HepG2 (cell line): Measurements from ENCODE around the gene FAM222B. TPM values are rescaled to one million over a fixed set of nuclear protein-coding genes. Genes with fewer than 3 reads are reported as not detected.

Experiments used
- ATF3 ChIP-seq: sonication (generic); formaldehyde crosslinking; IDR thresholded peaks from 2 replicates; pipeline ENCODE4 v1.4.0; 2020; ENCODE audit warnings: missing genetic modification reagents
- EP300 ChIP-seq, 3 experiments: sonication (generic) in 1 of 3; formaldehyde crosslinking in 1 of 3; IDR thresholded peaks; 2 replicates each; pipeline versions ENCODE4 v1.5.1 to v1.6.1; 2011 to 2020; ENCODE audit warnings: low read depth in 2 of 3, low read length in 2 of 3, borderline replicate concordance in 1 of 3, improper control_type of control experiment in 1 of 3, mild to moderate bottlenecking in 1 of 3, missing genetic modification reagents in 1 of 3, moderate library complexity in 1 of 3
- ETV6 ChIP-seq: sonication (generic); formaldehyde crosslinking; conservative IDR thresholded peaks from 2 replicates; pipeline ENCODE4 v1.4.0; 2020; ENCODE audit warnings: missing genetic modification reagents
- HNRNPH1 ChIP-seq: fragments of 200-400 bp; formaldehyde crosslinking; optimal IDR thresholded peaks from 2 replicates; pipeline ENCODE3; 2017; ENCODE audit warnings: mild to moderate bottlenecking, low read depth, low read length
- ISL2 ChIP-seq: sonication (generic); formaldehyde crosslinking; IDR thresholded peaks from 2 replicates; pipeline ENCODE4 v1.5.0; 2020; ENCODE audit warnings: missing genetic modification reagents
- KDM4B ChIP-seq: sonication (generic); formaldehyde crosslinking; IDR thresholded peaks from 2 replicates; pipeline ENCODE4 v1.4.0; 2020; ENCODE audit warnings: missing genetic modification reagents
- KMT2B ChIP-seq: IDR thresholded peaks from 2 replicates; pipeline ENCODE4 v1.6.1; 2016; ENCODE audit warnings: missing genetic modification reagents, missing compliant biosample characterization
- LCORL ChIP-seq, 2 experiments: fragments of 450-650 bp in 1 of 2; sonication (generic) in 1 of 2; formaldehyde crosslinking in 1 of 2; IDR thresholded peaks; 2 replicates each; pipeline versions ENCODE4 v1.5.0 to v1.6.1; 2017 to 2020; ENCODE audit warnings: antibody characterized with exemption in 1 of 2, missing genetic modification reagents in 1 of 2
- NKX3-1 ChIP-seq: sonication (generic); formaldehyde crosslinking; IDR thresholded peaks from 2 replicates; pipeline ENCODE4 v1.5.0; 2020; ENCODE audit warnings: missing genetic modification reagents
- PLSCR1 ChIP-seq: sonication (generic); formaldehyde crosslinking; IDR thresholded peaks from 2 replicates; pipeline ENCODE4 v1.5.0; 2020; ENCODE audit warnings: missing genetic modification reagents, mild to moderate bottlenecking, borderline replicate concordance
- RCOR2 ChIP-seq: IDR thresholded peaks from 2 replicates; pipeline ENCODE4 v1.6.1; 2016; ENCODE audit warnings: missing biosample characterization, missing genetic modification reagents
- RXRB ChIP-seq: IDR thresholded peaks from 2 replicates; pipeline ENCODE4 v1.6.1; 2016; ENCODE audit warnings: borderline replicate concordance, missing genetic modification reagents, missing compliant biosample characterization
- TBL1XR1 ChIP-seq: fragments of 150-350 bp; IDR thresholded peaks from 2 replicates; pipeline ENCODE4 v1.6.1; 2014; ENCODE audit warnings: borderline replicate concordance, low read length; ENCODE audit not compliant: partially characterized antibody
- ZBTB25 ChIP-seq: IDR thresholded peaks from 2 replicates; pipeline ENCODE4 v1.6.1; 2018; ENCODE audit warnings: missing genetic modification reagents
- ZKSCAN8 ChIP-seq: IDR thresholded peaks from 2 replicates; pipeline ENCODE4 v1.6.1; 2016; ENCODE audit warnings: borderline replicate concordance, missing genetic modification reagents, missing compliant biosample characterization
- ZNF18 ChIP-seq: sonication (generic); formaldehyde crosslinking; IDR thresholded peaks from 2 replicates; pipeline ENCODE4 v1.8.0; 2022; ENCODE audit warnings: mild to moderate bottlenecking, missing genetic modification reagents; ENCODE audit not compliant: insufficient replicate concordance
- ZNF282 ChIP-seq: fragments of 450-650 bp; IDR thresholded peaks from 2 replicates; pipeline ENCODE4 v1.6.1; 2018; ENCODE audit not compliant: partially characterized antibody
- ZNF317 ChIP-seq: sonication (generic); formaldehyde crosslinking; IDR thresholded peaks from 2 replicates; pipeline ENCODE4 v1.5.0; 2020; ENCODE audit warnings: mild to moderate bottlenecking, missing genetic modification reagents
- ZNF337 ChIP-seq: sonication (generic); formaldehyde crosslinking; IDR thresholded peaks from 2 replicates; pipeline ENCODE4 v1.5.1; 2020; ENCODE audit warnings: missing genetic modification reagents, low read depth, mild to moderate bottlenecking, borderline replicate concordance
- ZNF652 ChIP-seq: IDR thresholded peaks from 2 replicates; pipeline ENCODE4 v1.6.1; 2016; ENCODE audit warnings: low read depth, borderline replicate concordance
- polyA plus RNA-seq, 8 experiments: library from polyadenylated mRNA; depleted of rRNA in 3 of 8; stranded (reverse) in 7 of 8; unstranded in 1 of 8; fragments of >200 nt; fragmentation: Illumina TruSeq in 4 of 8; extraction: Trizol in 4 of 8; gene quantifications; 2 replicates each; pipeline versions ENCODE4 v1.2.1 to v1.2.3, GENCODE V29; 2011 to 2016; ENCODE audit warnings: low read depth in 4 of 8, missing spikeins in 1 of 8, mixed read lengths in 1 of 8; ENCODE audit not compliant: insufficient read depth in 1 of 8
- total RNA-seq, 5 experiments: library from RNA; depleted of rRNA; stranded (reverse); fragments of >200 nt; fragmentation: Illumina TruSeq; extraction: Trizol; gene quantifications; 2 replicates each; pipeline ENCODE4 v1.2.3, GENCODE V29; 2016; ENCODE audit warnings: low read depth in 1 of 5

FAM222B gene
- total and polyA plus RNA-seq, 2 of the 13 experiments (the other 11 are each of a cell fraction or from before 2014, with no cell fraction given) = 3.5 to 7.3 TPM

GRCh38 chr17:28744104-28744971 lies 98.3 kb downstream of the FAM222B start (continued):
- TF ChIP-seq ZKSCAN8 (CRISPR knock-in tag) (no peak; the same call in 1 of the 2 replicates), PLSCR1 (CRISPR knock-in tag) (no peak), ZNF18 (CRISPR knock-in tag) (no peak), ZNF282 (no peak), ZNF337 (CRISPR knock-in tag) (no peak), KDM4B (CRISPR knock-in tag) (peak; percentile 28; the same call in 1 of the 2 replicates), ATF3 (CRISPR knock-in tag) (peak; percentile 71), ETV6 (CRISPR knock-in tag) (peak; percentile 63; the same call in 1 of the 2 replicates), EP300 (IDR thresholded peaks at IDR 0.05; ENCODE audit: low read depth in 2 of 2, low read length in 2 of 2) (peak in 1 of 2 experiments; percentile 42; a peak in 2 of 4 replicates), EP300 (CRISPR knock-in tag; IDR thresholded peaks at IDR 0.05; ENCODE audit: borderline replicate concordance) (no peak), TBL1XR1 (peak; percentile 17), HNRNPH1 (peak; percentile 39), RCOR2 (0 out of 2 replicates have a peak, but pooled peaks have one; percentile 23), ZBTB25 (0 out of 2 replicates have a peak, but pooled peaks have one; percentile 42), KMT2B (no peak), ZNF652 (CRISPR knock-in tag) (no peak), RXRB (CRISPR knock-in tag) (peak; percentile 61), ISL2 (CRISPR knock-in tag) (peak; percentile 27; the same call in 1 of the 2 replicates), LCORL (IDR thresholded peaks at IDR 0.05) (no peak), LCORL (CRISPR knock-in tag; IDR thresholded peaks at IDR 0.05) (0 out of 2 replicates have a peak, but pooled peaks have one; percentile 40), ZNF317 (CRISPR knock-in tag) (no peak), NKX3-1 (CRISPR knock-in tag) (no peak)
